GM13976 (cell line): ENCODE results near the gene B3GALT4.
"Not testable (repeated sequence)": the region's sequence is repeated elsewhere in the genome, so short reads cannot be mapped to it uniquely, and the experiment has no call there.

ENCODE experiments used
- DNase-seq: peaks from one replicate; pipeline ENCODE4 v3.0.0; 2012; ENCODE audit warnings: low spot score
- in situ Hi-C: fragments of 300-500 bp; cut with MboI; formaldehyde crosslinking; loops from one replicate; pipeline ENCODE4 v1.12.0; 2022; ENCODE audit warnings: low sequenced_read_pairs, mixed read lengths, inconsistent platforms; ENCODE audit not compliant: unreplicated experiment
- TF ChIP-seq, protein P1 (sequence below): IDR thresholded peaks from 2 replicates; pipeline ENCODE4 v1.5.1; 2012; ENCODE audit warnings: borderline replicate concordance, mild to moderate bottlenecking; ENCODE audit not compliant: insufficient read depth; ENCODE audit errors: extremely low read depth, missing control alignments, control extremely low read depth

B3GALT4 gene

DNA sequence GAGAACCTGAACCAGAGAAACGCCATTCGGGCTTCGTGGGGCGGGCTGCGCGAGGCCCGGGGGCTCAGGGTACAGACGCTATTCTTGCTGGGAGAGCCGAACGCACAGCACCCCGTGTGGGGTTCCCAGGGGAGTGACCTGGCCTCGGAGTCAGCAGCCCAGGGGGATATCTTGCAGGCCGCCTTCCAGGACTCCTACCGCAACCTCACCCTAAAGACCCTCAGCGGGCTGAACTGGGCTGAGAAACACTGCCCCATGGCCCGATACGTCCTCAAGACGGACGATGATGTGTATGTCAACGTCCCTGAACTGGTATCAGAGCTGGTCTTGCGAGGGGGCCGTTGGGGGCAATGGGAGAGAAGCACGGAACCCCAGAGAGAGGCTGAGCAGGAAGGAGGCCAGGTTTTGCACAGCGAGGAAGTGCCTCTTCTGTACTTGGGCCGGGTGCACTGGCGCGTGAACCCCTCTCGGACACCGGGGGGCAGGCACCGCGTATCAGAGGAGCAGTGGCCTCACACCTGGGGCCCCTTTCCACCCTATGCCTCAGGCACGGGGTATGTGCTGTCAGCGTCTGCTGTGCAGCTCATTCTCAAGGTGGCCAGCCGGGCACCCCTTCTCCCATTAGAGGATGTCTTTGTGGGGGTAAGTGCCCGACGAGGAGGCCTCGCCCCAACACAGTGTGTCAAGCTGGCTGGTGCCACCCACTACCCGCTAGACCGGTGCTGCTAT, 904 bp downstream of the B3GALT4 start:
- in situ Hi-C loops = no loop called here
- TF ChIP-seq, protein P1, sequence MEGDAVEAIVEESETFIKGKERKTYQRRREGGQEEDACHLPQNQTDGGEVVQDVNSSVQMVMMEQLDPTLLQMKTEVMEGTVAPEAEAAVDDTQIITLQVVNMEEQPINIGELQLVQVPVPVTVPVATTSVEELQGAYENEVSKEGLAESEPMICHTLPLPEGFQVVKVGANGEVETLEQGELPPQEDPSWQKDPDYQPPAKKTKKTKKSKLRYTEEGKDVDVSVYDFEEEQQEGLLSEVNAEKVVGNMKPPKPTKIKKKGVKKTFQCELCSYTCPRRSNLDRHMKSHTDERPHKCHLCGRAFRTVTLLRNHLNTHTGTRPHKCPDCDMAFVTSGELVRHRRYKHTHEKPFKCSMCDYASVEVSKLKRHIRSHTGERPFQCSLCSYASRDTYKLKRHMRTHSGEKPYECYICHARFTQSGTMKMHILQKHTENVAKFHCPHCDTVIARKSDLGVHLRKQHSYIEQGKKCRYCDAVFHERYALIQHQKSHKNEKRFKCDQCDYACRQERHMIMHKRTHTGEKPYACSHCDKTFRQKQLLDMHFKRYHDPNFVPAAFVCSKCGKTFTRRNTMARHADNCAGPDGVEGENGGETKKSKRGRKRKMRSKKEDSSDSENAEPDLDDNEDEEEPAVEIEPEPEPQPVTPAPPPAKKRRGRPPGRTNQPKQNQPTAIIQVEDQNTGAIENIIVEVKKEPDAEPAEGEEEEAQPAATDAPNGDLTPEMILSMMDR = no peak
- DNase-seq = peak; percentile 62

DNA sequence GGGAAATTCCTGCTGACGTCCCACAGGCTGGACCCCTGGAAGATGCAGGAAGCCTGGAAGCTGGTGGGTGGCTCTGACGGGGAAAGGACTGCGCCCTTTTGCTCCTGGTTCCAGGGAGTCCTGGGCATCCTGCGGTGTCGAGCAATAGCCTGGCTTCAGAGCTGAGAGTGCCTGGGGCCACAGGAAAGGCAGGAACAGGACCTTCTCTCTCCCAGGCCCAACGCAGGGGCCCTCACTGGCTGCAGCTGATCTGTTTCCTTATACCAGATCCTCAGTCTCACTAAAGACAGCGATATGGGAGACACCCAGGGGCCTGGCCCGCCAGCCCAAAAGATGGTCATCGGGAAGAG, 1.4 kb downstream of the B3GALT4 start:
- DNase-seq = no peak
- in situ Hi-C loops = no loop called here
- TF ChIP-seq, protein P1 = no peak

- in situ Hi-C loops = no loop called here
These were observed 1.9 kb downstream of the B3GALT4 start for GRCh38 chr6:33278810-33279209.

GRCh38 chr6:33279257-33279695, 2.4 kb downstream of the B3GALT4 start:
- TF ChIP-seq, protein P1 = no peak
- DNase-seq = no peak
- in situ Hi-C loops = no loop called here

More at GRCh38 chr6:33278810-33279209, 1.9 kb downstream of the B3GALT4 start:
- TF ChIP-seq, protein P1 = no peak
- DNase-seq = no peak

DNA sequence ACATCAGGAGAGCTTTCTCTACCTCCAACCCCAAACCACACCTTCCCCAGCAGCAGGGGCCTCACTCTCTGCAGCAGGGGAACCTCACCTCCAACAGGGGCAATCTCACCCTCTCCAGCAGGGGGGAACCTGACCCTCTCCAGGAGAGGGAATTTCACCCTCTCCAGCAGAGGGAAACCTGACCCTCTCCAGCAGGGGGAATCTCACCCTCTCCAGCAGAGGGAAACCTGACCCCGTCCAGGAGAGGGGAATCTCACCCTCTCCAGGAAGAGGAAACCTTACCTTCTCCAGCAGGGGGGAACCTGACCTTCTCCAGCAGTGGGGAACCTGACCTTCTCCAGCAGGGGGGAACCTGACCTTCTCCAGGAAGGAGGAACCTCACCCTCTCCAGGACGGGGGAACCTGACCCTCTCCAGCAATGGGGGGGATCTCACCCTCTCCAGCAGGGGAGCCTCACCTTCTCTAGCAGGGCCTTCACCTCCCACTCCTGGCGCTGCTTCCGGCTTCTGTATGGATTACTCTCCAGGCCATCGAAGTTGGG, 3.1 kb downstream of the B3GALT4 start:
- TF ChIP-seq, protein P1 = peak; percentile 6
- no peak for DNase-seq
- in situ Hi-C loops = no loop called here

GRCh38 chr6:33280539-33280938, 3.6 kb downstream of the B3GALT4 start:
- TF ChIP-seq, protein P1 = no peak
- in situ Hi-C loops = no loop called here
- DNase-seq = no peak

- in situ Hi-C loops, DNase-seq: not testable (repeated sequence)
These were observed 8.3 kb downstream of the B3GALT4 start for GRCh38 chr6:33285214-33285613.
